EL (cell line): ENCODE results near the gene HHIPL1.

ENCODE experiments used
- DNase-seq: peaks from one replicate; pipeline ENCODE4 v3.0.0-alpha.2; 2016

The HHIPL1 gene

DNA sequence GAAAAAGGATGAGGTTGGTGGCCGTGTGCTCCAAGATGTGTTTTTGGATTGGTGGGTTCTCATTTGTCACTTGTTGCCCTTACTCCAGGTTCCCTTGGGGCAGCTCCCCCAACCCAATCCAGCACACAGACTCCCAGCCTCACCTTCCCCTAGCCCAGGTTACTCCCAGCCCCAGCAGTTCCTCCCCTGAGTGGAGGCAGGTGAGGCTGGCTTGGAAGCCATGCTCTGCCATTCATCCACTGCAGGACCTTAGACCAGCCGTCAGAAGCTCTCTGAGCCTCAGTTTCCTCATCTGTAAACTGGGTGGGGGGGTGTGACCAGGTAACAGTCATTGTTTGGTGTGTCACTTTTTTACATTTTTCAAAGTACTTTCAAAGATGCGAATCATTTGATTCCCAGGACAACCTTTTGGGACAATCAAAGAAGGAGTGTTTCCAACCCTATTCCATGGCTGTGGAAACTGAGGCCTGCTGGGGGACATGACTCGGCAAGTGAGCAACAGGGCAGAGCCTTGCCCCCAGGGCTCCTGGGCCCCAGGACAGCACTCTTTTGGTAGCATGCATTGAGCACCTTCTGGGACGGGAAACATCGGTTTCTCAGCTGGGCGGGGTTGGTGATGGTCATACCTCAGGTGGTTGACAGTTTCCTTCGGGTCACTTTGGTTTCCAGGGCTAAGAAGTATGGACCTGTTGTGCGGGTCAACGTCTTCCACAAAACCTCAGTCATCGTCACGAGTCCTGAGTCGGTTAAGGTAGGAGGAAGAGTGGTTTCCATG lies 46.4 kb downstream of the HHIPL1 start:
- no peak for DNase-seq

DNA sequence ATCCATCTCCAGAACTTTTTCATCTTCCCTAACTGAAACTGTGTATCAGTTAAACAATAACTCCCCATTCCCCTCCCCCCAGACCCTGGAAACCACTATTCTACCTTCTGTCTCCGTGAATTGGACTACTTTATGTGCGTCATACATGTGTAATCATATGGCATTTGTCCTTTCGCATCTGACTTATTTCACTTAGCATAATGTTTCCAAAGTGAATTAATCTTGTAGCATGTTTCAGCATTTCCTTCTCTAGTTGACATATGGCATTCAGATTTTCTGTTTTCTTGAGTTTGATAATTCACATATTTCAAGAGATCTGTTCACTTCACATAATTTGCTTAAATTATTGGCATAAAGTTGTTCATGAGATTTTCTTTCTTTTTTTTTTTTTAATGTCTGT lies 49.0 kb downstream of the HHIPL1 start:
- no peak for DNase-seq

DNA sequence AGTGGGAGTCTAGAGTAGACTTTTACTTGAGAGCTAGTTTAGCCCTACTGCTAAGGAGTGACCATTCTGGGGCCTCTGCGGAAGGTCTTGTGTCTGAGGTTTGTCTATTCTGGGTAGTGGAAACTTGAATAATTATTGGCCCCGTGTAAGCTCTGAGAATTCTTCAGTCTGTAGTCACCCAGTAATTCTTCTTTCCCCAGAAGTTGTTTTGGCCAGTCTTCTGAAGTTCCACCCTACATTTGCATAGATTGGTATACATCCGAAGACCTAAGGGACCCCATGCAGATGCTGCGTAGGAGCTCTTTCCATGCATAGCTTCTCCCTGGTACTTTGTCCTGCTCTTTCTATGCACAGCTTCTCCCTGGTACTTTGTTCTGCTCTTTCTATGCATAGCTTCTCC lies 52.0 kb downstream of the HHIPL1 start:
- DNase-seq = no peak

- no peak for DNase-seq
Measured at GRCh38 chr14:99698236-99698635, 53.3 kb downstream of the HHIPL1 start.

GRCh38 chr14:99698642-99699041 lies 53.7 kb downstream of the HHIPL1 start:
- no peak for DNase-seq

GRCh38 chr14:99699085-99699760 lies 54.3 kb downstream of the HHIPL1 start:
- no peak for DNase-seq

DNA sequence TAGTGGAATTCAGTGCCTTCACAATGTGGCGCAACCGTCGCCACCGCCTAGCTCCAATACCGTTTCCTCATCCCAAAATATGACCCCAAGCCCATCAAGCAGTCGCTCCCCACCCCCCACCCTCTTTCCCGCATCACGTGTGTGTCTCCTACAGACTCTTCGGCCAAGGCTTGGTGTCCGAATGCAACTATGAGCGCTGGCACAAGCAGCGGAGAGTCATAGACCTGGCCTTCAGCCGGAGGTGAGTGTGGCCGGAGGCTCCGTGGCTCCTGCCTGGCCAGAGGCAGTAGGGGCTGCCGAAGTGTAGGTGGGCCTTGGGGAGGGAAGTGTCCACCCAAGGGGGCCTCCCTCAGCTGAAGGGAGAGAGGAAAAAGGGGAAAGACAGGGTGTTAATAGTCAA lies 54.9 kb downstream of the HHIPL1 start:
- DNase-seq = no peak

DNA sequence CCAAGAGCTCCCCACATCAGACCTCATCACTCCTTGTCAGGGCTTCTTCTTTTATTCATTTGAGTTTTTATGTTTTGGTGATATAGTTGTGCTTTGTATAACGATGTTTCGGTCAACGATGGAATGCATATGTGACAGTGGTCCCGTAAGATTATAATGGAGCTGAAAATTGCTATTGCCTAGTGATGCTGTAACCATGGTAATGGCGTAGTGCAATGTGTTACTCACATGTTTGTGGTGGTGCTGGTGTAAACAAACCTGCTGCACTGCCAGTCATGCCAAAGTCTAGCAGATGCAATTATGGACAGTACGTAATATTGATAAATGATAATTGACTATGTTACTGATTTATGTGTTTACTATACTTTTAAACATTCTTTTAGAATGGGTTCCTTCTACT lies 55.5 kb downstream of the HHIPL1 start:
- no peak for DNase-seq

GRCh38 chr14:99701260-99701659 lies 56.3 kb downstream of the HHIPL1 start:
- no peak for DNase-seq

DNA sequence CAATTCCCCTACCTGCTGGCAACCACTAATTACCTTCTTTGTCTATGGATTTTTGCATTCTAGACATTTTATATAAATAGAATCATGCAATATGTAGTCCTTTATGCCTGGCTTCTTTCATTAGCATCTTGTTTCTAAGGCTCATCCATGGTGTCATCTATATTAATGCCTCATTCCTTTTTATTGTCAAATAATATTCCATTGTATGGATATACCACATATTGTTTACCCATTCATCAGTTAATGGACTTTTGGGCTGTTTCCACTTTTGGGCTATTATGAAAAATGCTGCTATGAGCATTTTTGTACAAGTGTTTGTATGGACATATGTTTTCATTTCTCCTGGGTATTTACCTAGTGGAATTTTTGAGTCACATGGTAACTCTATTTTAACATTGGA lies 57.2 kb downstream of the HHIPL1 start:
- no peak for DNase-seq

DNA sequence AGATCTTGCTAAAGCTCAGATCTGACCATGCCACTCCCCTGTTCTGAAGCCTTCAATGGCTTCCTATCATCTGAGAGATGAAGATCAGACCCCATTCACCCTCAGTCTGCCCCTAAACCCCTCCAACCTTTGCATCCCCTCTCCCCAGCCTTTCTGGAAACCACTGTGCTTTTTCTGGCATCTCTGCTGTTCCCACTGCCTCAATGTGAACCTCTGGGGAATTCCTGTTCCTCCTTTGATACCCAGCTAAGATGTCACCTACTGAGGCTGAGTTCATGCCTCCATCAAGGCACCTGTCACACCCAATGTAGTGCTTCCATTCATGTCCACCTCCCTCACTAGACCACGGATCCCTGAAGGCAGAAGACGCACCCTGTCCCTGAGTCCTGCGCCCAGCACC lies 58.5 kb downstream of the HHIPL1 start:
- no peak for DNase-seq

DNA sequence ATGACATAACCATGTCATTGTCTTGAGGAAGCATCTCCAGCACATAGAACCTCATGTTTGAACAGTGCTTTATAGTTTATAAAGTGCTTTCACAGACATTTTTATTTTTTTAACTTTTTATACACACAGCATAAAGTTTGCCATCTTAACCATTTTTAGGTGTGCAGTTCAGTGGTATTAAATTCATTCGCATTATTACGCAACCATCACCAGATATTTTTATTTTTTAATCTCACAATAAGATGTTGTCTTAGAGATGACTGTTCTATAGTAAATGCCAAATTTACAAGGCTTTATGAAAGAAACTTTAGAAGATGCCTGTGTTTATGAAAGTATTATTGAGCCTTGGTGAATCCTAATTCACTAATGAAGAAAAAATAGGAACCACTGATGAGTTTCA lies 59.1 kb downstream of the HHIPL1 start:
- no peak for DNase-seq

- no peak for DNase-seq
Measured at GRCh38 chr14:99706107-99706900, 61.4 kb downstream of the HHIPL1 start.

DNA sequence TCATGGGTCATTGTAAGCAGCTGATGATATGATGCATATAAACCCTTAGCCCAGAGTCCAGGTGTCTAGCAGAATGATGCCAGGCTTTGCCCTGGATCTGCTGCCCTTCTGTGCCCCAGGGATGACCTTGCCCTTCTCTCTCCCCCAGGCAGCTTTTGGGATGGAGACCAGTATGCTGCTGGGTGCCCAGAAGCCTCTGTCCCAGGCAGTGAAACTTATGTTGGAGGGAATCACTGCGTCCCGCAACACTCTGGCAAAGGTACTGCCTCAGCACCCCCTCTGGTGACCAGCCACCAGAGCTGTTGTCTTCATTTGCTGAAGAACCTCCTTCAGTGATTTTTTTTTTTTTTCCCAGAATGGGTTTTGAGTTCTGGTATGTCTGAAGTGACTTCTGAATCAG lies 62.5 kb downstream of the HHIPL1 start:
- DNase-seq = no peak

- no peak for DNase-seq
Measured at GRCh38 chr14:99707921-99708320, 63.0 kb downstream of the HHIPL1 start.

- DNase-seq = no peak
Measured at GRCh38 chr14:99708449-99708848, 63.5 kb downstream of the HHIPL1 start.

DNA sequence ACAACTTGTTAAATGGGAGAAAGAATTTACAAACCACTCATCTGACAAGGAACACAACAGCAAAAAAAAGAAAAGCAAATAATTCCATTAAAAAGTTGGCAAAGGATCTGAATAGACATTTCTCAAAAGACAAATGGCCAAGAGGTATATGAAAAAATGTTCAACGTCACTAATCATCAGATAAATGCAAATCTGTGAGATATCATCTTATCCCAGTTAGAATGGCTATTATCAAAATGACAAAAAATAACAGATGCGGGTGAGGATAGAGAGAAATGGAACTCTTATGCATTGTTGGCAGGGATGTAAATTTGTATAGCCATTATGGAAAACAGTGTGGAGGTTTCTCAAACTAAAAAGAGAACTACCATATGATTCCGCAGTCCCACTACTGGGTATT lies 69.0 kb downstream of the HHIPL1 start:
- no peak for DNase-seq

DNA sequence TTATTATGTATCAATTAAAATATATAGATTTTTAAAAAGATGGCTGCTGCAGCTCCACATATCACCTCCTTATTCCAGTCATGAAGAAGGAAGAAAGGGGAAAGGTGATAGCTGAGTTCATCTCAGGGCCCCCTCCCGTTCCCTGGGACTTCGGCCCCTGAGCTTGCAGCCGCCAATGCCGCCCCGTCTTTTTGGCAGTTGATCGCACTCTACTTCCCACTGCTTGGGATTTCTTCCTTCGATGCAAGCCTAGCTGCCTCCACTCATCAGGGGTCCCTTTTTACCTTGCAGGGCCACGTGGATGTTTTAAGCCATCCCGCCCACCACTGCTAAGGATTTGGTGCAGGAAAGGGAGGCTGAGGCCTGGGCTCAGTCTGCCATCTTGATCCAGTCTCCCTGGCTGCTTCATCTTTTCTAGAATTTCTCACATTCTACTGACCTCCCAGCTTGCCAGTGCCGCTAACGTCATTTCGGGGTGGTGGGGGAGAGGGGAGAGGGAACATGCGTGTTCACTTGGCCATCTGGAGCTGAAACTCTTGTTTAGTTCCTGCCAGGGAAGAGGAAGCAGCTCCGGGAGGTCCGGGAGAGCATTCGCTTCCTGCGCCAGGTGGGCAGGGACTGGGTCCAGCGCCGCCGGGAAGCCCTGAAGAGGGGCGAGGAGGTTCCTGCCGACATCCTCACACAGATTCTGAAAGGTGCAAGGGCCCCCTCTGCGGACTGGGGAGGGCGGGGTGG lies 70.5 kb downstream of the HHIPL1 start:
- no peak for DNase-seq

DNA sequence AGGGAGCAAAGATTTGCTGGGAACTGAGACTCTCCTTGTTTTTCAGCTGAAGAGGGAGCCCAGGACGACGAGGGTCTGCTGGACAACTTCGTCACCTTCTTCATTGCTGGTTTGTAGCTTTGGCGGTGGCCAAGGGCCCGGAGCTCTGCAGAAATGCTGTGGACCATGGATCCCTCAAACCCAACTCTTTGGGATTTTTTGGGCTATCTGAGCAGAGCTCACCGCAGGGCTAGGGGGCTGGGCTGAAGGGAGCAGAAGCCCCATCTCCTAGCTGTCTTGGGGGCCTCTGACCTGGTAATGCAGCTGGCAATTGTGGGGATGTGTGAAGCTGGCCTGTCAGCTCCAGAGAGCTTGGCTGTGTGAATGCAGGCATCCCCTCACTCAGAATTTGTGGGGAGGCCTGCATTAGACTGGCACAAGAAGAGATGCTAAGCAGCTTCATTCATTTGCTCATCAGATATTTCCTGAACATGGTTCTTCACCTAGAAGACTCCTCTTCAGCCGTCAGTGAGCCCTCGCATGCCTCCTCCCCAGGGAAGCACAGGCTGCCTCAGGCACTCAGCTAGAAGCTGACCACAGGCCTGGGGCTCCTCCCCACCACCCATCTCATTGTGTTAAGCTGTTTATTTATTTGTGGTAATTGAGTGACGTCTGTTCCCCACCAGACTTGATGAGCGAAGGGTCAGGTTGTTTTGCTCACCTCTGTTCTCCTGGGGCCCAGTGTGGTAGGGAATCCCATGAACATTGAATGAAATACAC lies 71.3 kb downstream of the HHIPL1 start:
- no peak for DNase-seq

- DNase-seq = no peak
Measured at GRCh38 chr14:99716850-99717681, 72.1 kb downstream of the HHIPL1 start.

DNA sequence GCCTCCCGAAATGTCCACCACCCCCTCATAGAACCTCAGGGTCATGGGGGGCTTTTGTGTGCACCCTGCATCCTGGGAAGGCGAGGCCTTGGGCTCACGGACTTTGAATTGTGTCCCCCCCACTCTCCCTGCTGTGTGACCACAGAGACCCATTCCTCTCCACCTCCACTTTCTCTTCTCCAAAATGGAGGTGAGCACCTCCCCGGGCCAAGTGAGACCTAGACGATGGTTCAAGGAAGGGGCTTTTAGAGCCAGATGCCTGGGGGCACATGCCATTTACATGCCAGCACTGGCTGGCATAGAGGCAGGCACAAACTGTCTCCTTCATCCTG lies 72.7 kb downstream of the HHIPL1 start:
- DNase-seq = no peak
